ENCODE results near the gene PKNOX2. TPM values are rescaled to one million over a fixed set of nuclear protein-coding genes. Genes with fewer than 3 reads are reported as not detected.
A peak's percentile ranks its signal among the peaks of the same experiment; 100 is the strongest.

PKNOX2 gene
- total RNA-seq, 1 donor from 2014 or later: 39.9 TPM

DNA sequence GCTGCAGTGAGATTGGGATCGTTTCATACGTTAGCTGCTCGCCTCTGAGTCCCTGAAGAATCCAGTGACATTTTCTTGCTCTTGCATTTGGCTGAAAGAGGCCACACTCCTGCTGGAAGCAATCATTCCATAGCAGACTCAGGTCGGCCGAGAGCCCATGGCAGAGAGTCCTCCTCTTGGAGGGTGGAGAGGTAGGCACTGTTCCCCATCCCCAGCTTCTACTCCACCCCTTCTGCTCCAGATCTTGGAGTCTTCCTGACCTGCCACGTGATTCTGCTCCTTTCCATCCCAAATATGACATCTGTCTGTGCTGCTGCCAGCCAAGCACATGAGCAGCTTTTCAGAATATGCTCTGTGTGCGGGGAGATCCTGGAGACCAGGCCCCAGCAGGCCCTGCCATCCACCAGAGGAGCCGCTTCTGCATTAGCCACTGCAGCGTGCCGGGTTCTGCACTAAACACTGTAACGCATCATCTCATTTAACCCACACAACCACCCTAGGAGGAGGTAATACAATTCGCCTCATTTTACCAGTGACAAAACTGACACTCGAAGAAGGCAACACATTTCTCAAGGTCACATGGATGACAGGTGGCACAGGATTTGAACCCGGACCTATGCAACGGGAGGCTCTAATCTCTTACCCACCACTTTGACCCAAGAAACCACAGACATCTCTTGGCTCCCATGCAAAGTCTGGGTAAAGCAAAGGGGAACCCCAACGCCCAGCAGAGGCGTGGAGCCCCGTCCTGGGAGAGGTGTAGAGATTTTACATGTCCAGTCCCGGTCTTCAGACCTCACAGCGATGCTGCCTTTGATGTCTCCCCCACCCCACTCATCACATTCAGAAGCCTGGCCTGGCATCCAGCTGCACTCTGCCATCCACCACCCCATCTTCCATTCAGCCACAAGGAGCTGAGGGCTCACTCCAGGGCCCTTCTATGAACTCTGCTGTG lies 252.7 kb downstream of the PKNOX2 start:
- no peak overlapping the region for H3K4me3 Mint-ChIP-seq (ENCODE audit: low read depth)
- TF ChIP-seq, protein P1, sequence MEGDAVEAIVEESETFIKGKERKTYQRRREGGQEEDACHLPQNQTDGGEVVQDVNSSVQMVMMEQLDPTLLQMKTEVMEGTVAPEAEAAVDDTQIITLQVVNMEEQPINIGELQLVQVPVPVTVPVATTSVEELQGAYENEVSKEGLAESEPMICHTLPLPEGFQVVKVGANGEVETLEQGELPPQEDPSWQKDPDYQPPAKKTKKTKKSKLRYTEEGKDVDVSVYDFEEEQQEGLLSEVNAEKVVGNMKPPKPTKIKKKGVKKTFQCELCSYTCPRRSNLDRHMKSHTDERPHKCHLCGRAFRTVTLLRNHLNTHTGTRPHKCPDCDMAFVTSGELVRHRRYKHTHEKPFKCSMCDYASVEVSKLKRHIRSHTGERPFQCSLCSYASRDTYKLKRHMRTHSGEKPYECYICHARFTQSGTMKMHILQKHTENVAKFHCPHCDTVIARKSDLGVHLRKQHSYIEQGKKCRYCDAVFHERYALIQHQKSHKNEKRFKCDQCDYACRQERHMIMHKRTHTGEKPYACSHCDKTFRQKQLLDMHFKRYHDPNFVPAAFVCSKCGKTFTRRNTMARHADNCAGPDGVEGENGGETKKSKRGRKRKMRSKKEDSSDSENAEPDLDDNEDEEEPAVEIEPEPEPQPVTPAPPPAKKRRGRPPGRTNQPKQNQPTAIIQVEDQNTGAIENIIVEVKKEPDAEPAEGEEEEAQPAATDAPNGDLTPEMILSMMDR (IDR thresholded peaks at IDR 0.05; ENCODE audit: unreplicated experiment): no peak
- no peak for DNase-seq (ENCODE audit: low spot score, unreplicated experiment)
- H3K27ac Mint-ChIP-seq: no peak overlapping the region
- no peaks in the 10 kb centered on the region for H3K27me3 Mint-ChIP-seq
- no peaks in the 10 kb centered on the region for H3K9me3 Mint-ChIP-seq (ENCODE audit: low read depth)
- H3K36me3 Mint-ChIP-seq (ENCODE audit: insufficient read depth): peaks cover 15% of the 10 kb centered on the region
- H3K4me1 Mint-ChIP-seq (ENCODE audit: low read depth): no peaks in the 10 kb centered on the region

DNA sequence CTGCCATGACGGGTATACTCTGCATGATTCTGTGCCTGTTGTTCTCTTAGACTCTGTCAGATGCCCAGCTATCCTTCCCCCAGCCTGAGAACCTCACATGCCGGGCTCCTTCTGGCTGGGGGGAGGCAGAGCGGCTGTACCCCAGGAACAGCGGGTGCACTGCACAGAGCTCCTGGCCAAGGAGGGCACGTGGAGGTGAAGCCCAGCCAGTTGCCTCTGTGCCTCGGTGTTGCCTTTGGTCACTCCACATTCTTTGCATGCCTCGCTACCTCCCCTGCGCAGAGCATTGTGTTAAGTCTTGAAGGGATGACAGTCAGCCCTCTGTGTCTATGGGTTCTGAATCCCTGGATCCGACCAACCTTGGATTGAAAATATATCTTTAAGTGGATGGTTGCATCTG lies 253.8 kb downstream of the PKNOX2 start:
- H3K4me3 Mint-ChIP-seq (ENCODE audit: low read depth): no peak overlapping the region
- H3K9me3 Mint-ChIP-seq (ENCODE audit: low read depth): no peaks in the 10 kb centered on the region
- H3K36me3 Mint-ChIP-seq (ENCODE audit: insufficient read depth): peaks cover 11% of the 10 kb centered on the region
- H3K27ac Mint-ChIP-seq: no peak overlapping the region
- DNase-seq (ENCODE audit: low spot score, unreplicated experiment): no peak
- TF ChIP-seq, protein P1 (IDR thresholded peaks at IDR 0.05; ENCODE audit: unreplicated experiment): no peak
- H3K4me1 Mint-ChIP-seq (ENCODE audit: low read depth): no peaks in the 10 kb centered on the region
- H3K27me3 Mint-ChIP-seq: no peaks in the 10 kb centered on the region

DNA sequence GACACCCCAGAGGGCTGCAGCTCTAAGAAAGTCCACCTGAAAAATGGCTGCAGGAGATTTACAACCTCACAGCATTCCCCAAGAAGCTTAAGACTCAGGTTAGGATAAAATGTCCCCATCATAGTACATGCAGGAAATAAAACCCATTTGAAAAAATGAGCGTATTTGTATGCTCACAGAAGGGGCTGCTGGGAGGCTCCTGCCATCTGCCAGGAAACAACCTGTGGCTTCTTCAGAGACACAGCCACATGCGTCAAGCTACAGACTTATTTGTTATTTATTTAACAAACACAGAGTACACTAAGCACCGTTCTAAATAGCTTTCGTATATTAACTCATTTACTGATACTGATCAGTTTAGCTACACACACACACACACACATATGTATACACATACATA lies 258.1 kb downstream of the PKNOX2 start:
- no peak for DNase-seq (ENCODE audit: low spot score, unreplicated experiment)
- Mint-ChIP-seq H3K4me3 (ENCODE audit: low read depth) (no peak overlapping the region), H3K4me1 (ENCODE audit: low read depth) (no peaks in the 10 kb centered on the region), H3K36me3 (ENCODE audit: insufficient read depth) (peaks cover 4% of the 10 kb centered on the region), H3K9me3 (ENCODE audit: low read depth) (no peaks in the 10 kb centered on the region), H3K27ac (no peak overlapping the region), H3K27me3 (no peaks in the 10 kb centered on the region)
- TF ChIP-seq, protein P1 (IDR thresholded peaks at IDR 0.05; ENCODE audit: unreplicated experiment): no peak

DNA sequence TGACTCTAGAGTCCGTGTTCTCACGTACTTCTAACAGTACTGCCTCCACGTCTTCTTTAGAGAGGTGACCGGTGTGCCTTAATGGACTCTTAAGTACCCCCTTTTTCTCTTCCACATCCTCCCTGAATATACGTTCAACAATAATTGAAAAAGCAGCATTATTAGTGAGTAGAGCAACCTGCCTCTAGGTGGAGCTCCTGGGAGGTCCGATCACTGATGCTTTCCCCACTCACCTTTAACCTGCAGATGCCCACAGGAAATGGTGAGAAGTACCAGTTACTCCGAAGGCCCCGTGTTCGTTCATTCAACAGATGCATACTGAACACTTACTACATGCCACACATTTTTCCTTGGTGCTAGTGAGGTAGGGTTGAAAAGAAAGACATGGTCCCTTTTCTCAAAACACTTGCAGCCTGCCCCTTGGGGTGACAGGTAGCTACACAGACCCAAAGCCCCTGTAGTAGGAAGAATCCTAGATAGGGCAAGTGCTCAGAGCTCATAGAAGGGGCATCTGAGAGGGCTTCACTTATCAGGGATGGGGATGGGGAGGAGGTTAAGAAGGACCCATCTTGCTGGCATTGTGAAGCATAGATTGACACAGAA lies 258.8 kb downstream of the PKNOX2 start:
- H3K4me3 Mint-ChIP-seq (ENCODE audit: low read depth): no peak overlapping the region
- H3K27ac Mint-ChIP-seq: no peak overlapping the region
- no peaks in the 10 kb centered on the region for H3K27me3 Mint-ChIP-seq

DNA sequence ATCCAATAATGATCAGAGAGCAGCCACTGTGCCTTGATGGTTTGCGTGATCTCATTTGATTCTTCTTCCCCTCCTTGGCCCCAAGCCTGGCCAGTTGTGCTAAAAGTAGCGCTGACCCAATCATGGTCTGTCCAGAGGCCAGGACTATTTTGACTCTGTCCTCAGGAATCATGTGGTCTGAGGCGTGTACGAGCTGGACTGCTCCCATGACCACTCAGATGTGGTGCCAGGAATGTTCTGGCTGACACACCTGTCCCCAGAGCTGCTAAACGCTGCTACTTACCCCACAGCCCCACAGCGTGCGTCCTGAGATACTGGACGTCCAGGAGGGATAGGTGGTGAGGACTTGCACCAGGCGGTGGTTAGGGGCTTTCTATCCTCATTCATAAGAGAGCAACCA lies 261.1 kb downstream of the PKNOX2 start:
- Mint-ChIP-seq H3K4me1 (ENCODE audit: low read depth) (no peaks in the 10 kb centered on the region), H3K36me3 (ENCODE audit: insufficient read depth) (peaks cover 4% of the 10 kb centered on the region), H3K9me3 (ENCODE audit: low read depth) (no peaks in the 10 kb centered on the region), H3K27ac (no peak overlapping the region), H3K4me3 (ENCODE audit: low read depth) (no peak overlapping the region), H3K27me3 (no peaks in the 10 kb centered on the region)
- TF ChIP-seq, protein P1 (IDR thresholded peaks at IDR 0.05; ENCODE audit: unreplicated experiment): no peak
- DNase-seq (ENCODE audit: low spot score, unreplicated experiment): no peak

More for the DNA sequence above, 258.8 kb downstream of the PKNOX2 start:
- Mint-ChIP-seq H3K9me3 (ENCODE audit: low read depth) (no peaks in the 10 kb centered on the region), H3K4me1 (ENCODE audit: low read depth) (no peaks in the 10 kb centered on the region), H3K36me3 (ENCODE audit: insufficient read depth) (no peaks in the 10 kb centered on the region)
- no peak for DNase-seq (ENCODE audit: low spot score, unreplicated experiment)
- TF ChIP-seq, protein P1 (IDR thresholded peaks at IDR 0.05; ENCODE audit: unreplicated experiment): peak; percentile 59

Data from progenitor cell of endocrine pancreas (in vitro differentiated cells).